Measurements from ENCODE around the gene LRRC66. TPM values are rescaled to one million over a fixed set of nuclear protein-coding genes. Genes with fewer than 3 reads are reported as not detected.

Gene LRRC66, protein sequence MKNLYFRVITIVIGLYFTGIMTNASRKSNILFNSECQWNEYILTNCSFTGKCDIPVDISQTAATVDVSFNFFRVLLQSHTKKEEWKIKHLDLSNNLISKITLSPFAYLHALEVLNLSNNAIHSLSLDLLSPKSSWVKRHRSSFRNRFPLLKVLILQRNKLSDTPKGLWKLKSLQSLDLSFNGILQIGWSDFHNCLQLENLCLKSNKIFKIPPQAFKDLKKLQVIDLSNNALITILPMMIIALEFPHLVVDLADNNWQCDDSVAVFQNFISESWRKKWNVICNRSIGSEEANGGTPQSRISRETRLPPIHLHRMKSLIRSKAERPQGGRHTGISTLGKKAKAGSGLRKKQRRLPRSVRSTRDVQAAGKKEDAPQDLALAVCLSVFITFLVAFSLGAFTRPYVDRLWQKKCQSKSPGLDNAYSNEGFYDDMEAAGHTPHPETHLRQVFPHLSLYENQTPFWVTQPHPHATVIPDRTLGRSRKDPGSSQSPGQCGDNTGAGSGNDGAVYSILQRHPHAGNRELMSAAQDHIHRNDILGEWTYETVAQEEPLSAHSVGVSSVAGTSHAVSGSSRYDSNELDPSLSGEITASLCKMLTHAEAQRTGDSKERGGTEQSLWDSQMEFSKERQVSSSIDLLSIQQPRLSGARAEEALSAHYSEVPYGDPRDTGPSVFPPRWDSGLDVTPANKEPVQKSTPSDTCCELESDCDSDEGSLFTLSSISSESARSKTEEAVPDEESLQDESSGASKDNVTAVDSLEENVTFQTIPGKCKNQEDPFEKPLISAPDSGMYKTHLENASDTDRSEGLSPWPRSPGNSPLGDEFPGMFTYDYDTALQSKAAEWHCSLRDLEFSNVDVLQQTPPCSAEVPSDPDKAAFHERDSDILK
- total RNA-seq = 0.35 and 0.58 TPM in 2 replicates

DNA sequence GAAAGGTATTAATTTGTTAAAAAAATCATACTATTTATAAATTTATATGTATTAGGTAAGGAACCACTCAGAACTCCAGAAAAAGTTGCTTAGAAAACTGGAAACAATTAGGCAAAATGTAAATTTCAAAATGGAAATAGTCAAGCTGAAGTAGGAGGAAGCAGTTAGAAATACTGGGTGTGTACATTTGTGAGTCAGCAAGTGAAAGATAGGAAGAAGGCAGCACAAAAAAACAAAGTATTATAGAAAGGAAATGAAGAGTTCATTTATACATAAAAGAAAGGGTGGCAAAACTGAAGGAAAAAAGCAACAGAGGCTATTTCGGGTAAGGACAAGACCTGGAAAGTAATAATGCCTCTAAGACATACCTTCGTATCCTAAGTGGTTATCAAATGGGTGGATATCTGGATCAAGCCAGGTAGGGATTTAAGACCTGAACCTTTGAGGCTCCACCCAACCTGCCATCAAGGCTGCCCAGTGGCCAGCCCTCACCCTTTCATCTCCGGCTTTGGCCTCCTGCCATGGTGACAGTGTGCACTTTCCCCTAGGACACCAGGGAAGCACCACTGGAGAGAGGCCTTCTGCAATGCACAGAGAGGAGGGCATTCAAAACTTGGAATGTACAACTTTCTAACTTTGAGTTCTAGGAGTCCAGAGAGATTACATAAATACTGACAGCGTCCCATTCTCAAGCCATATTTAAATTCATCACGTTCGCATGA, at the start of gene LRRC66:
LRRC66 (minus strand) TSS at position 428 of the 722 bp plus-strand sequence. CDS start 2,750 bp downstream, outside the sequence.

DNA sequence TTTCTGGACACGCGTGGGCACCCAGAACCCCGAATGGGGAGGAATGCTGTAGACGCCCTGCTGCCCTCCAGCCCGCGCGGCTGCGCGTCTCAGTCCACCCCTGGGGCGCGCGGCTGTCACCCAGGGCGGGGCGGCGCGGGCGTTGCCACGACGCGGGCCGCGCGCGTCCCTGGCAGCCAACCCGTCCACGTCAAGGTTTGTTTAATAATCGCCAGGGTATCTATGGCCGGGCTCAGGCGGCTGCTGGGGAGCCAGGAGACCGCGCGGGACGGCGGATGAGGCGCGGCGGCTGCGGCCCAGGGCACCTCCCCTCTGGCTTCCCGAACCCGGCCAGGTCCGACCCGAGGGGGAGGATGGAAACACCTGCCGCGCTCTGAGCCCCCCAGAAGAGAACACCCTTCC, 31.1 kb upstream of the LRRC66 start, which contains the start of gene SPATA18:
SPATA18 (plus strand) TSS at position 92 of the 402 bp plus-strand sequence. CDS start 401 bp downstream, outside the sequence.

DNA sequence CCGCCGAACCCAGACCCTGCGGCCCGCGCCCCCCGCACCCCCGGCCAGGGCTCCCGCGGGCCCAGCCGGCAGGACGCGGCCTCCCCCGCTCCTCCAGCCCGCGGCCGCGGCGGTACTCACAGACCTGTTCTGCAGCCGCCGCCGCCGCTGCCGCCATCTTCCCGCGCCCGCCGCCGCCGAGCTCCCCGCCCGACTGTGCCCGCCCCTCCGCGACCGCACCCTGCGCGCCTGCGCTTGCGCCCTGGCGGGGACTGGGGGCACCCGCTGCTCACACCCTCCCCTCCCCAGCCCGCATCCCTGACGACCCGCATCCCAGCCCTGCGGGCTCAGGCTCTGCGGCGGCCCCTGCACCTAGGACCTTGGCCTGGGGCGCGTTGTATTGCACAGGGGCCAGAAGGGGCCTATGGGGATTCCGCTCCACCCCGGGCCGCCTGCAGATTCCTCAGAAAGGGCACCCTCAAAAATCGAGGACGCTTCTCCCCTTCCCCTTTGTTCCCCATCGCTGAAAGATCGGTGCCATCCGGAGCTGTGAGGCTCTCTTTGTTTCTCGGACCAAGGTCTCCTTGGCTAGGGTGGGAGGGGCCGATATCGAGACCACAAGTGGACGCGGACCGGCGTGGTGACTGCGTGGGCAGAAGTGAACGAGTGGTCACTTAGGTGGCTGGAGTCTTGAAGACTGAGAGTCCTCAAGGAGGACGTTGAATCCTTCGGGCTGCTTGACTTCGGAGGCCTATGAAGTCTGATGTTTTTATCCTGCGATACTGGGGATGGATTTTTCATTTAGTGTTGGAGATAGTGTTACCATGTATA, 18.1 kb upstream of the LRRC66 start, which contains the start of gene SGCB:
SGCB (minus strand) TSS at position 197 of the 810 bp plus-strand sequence; CDS start at position 157, 40 bp downstream.

Other genes starting within 250 kb of the LRRC66 start
- 11.0 and 21.3 TPM in 2 replicates for gene DCUN1D4, start 177.2 kb downstream of the LRRC66 start, total RNA-seq
- gene SGCB, start 17.9 kb upstream of the LRRC66 start, total RNA-seq = 13.0 and 20.6 TPM in 2 replicates
- 9.4 and 12.7 TPM in 2 replicates for gene SPATA18, start 30.9 kb upstream of the LRRC66 start, total RNA-seq

Data from myometrial cell (primary cell).